HG02943 (cell line): ENCODE measurements around the gene GREB1L.
"Not testable (repeated sequence)": the region's sequence is repeated elsewhere in the genome, so short reads cannot be mapped to it uniquely, and the experiment has no call there.

Experiments used
- ATAC-seq: cut with Tn5 transposase; IDR thresholded peaks from one replicate; pipeline ENCODE4 v1.9.1; 2021; ENCODE audit warnings: mild to moderate bottlenecking, low read depth, moderate library complexity; ENCODE audit not compliant: unreplicated experiment

GREB1L gene

GRCh38 chr18:21262244-21262643 lies 20.2 kb downstream of the GREB1L start:
- no peak for ATAC-seq

- no peak for ATAC-seq
Observed at GRCh38 chr18:21262979-21263378, 20.9 kb downstream of the GREB1L start.

GRCh38 chr18:21264651-21265050 lies 22.6 kb downstream of the GREB1L start:
- ATAC-seq: no peak

- ATAC-seq: no peak
Observed at GRCh38 chr18:21265971-21266673, 24.1 kb downstream of the GREB1L start.

- ATAC-seq: no peak
Observed at GRCh38 chr18:21267400-21267799, 25.4 kb downstream of the GREB1L start.

GRCh38 chr18:21269349-21269748 lies 27.3 kb downstream of the GREB1L start:
- no peak for ATAC-seq

GRCh38 chr18:21270453-21270852 lies 28.4 kb downstream of the GREB1L start:
- ATAC-seq: no peak

GRCh38 chr18:21272016-21272579 lies 30.1 kb downstream of the GREB1L start:
- ATAC-seq: no peak

- no peak for ATAC-seq
Observed at GRCh38 chr18:21273568-21273967, 31.5 kb downstream of the GREB1L start.

GRCh38 chr18:21275645-21276044 lies 33.6 kb downstream of the GREB1L start:
- no peak for ATAC-seq

GRCh38 chr18:21277578-21277977 lies 35.5 kb downstream of the GREB1L start:
- ATAC-seq: no peak

GRCh38 chr18:21278218-21278617 lies 36.2 kb downstream of the GREB1L start:
- not testable (repeated sequence) for ATAC-seq

- no peak for ATAC-seq
Observed at GRCh38 chr18:21281603-21282002, 39.6 kb downstream of the GREB1L start.

- no peak for ATAC-seq
Observed at GRCh38 chr18:21284540-21284939, 42.5 kb downstream of the GREB1L start.

GRCh38 chr18:21289827-21290226 lies 47.8 kb downstream of the GREB1L start:
- no peak for ATAC-seq

- no peak for ATAC-seq
Observed at GRCh38 chr18:21291106-21291505, 49.1 kb downstream of the GREB1L start.

- no peak for ATAC-seq
Observed at GRCh38 chr18:21293479-21293878, 51.4 kb downstream of the GREB1L start.

GRCh38 chr18:21295101-21295500 lies 53.1 kb downstream of the GREB1L start:
- ATAC-seq: no peak

GRCh38 chr18:21296045-21296444 lies 54.0 kb downstream of the GREB1L start:
- no peak for ATAC-seq

GRCh38 chr18:21298351-21298750 lies 56.3 kb downstream of the GREB1L start:
- no peak for ATAC-seq

GRCh38 chr18:21300035-21300907 lies 58.2 kb downstream of the GREB1L start:
- no peak for ATAC-seq

- no peak for ATAC-seq
Observed at GRCh38 chr18:21300908-21301200, 58.8 kb downstream of the GREB1L start.
